Astrocyte (in vitro differentiated cells and primary cell): ENCODE results near the gene MECP2.

ENCODE experiments used
- CTCF ChIP-seq: IDR thresholded peaks from 2 replicates; pipeline ENCODE4 v1.5.1; 2011; ENCODE audit warnings: low read depth, mild to moderate bottlenecking, inconsistent platforms, low read length, moderate library complexity; ENCODE audit not compliant: insufficient read depth
- EZH2 ChIP-seq: IDR thresholded peaks from 2 replicates; pipeline ENCODE4 v1.6.1; 2012; ENCODE audit warnings: mild to moderate bottlenecking, low read length, inconsistent platforms; ENCODE audit not compliant: insufficient read depth

GRCh38 chrX:154120567-154120966, 23.1 kb upstream of the MECP2 start:
- TF ChIP-seq CTCF = no peak
- no peak for TF ChIP-seq EZH2
